CD14-positive monocyte (primary cell): ENCODE data around the gene C2. TPM values are rescaled to one million over a fixed set of nuclear protein-coding genes. Genes with fewer than 3 reads are reported as not detected.

Experiments used
- DNase-seq, 3 donors: peaks; one replicate each; pipeline ENCODE4 v3.0.0-alpha.2; 2011 to 2022
- H2AFZ ChIP-seq: 2 replicates; pipeline ENCODE4 v1.6.0; 2012; ENCODE audit warnings: mild to moderate bottlenecking, low read depth, low read length, inconsistent platforms; ENCODE audit not compliant: insufficient read depth, poor library complexity, severe bottlenecking
- H3K27ac ChIP-seq, 2 donors: 1 replicate in 1 of 2; 2 replicates in 1 of 2; pipeline ENCODE4 v1.5.1; 2012 to 2013; ENCODE audit warnings: low read length in 2 of 2, control low read depth in 1 of 2, inconsistent platforms in 1 of 2, low read depth in 1 of 2, mild to moderate bottlenecking in 1 of 2
- H3K27me3 ChIP-seq, 2 donors: one replicate each; pipeline versions ENCODE4 v1.6.0 to v1.6.1; 2011 to 2013; ENCODE audit warnings: low read length in 2 of 2; ENCODE audit not compliant: control insufficient read depth in 2 of 2, insufficient read depth in 2 of 2
- H3K36me3 ChIP-seq, 2 donors: replicated peaks in 1 of 2; 1 replicate in 1 of 2; 2 replicates in 1 of 2; pipeline versions ENCODE4 v1.5.1 to v1.6.1; 2012 to 2013; ENCODE audit warnings: low read length in 2 of 2, control low read depth in 1 of 2, inconsistent platforms in 1 of 2, mild to moderate bottlenecking in 1 of 2; ENCODE audit not compliant: insufficient read depth in 2 of 2, control insufficient read depth in 1 of 2
- H3K4me1 ChIP-seq, 2 donors: 1 replicate in 1 of 2; 2 replicates in 1 of 2; pipeline versions ENCODE4 v1.5.1 to v1.6.1; 2012 to 2013; ENCODE audit warnings: low read length in 2 of 2, control low read depth in 1 of 2, inconsistent platforms in 1 of 2, mild to moderate bottlenecking in 1 of 2, moderate library complexity in 1 of 2; ENCODE audit not compliant: insufficient read depth in 2 of 2, control insufficient read depth in 1 of 2
- H3K4me2 ChIP-seq: replicated peaks from 2 replicates; pipeline ENCODE3; 2012; ENCODE audit warnings: low read length, moderate library complexity, mild to moderate bottlenecking; ENCODE audit not compliant: poor library complexity, severe bottlenecking; ENCODE audit errors: extremely low read depth
- H3K4me3 ChIP-seq, 3 experiments: fragments of 200-600 bp in 1 of 3; sonication (generic) in 1 of 3; replicated peaks in 1 of 3; 1 replicate in 2 of 3; 2 replicates in 1 of 3; pipeline ENCODE4 v1.5.1; 2011 to 2013; ENCODE audit warnings: low read length in 3 of 3, mild to moderate bottlenecking in 3 of 3, control low read depth in 2 of 3, low read depth in 2 of 3, inconsistent platforms in 1 of 3, moderate library complexity in 1 of 3
- H3K79me2 ChIP-seq: 2 replicates; pipeline ENCODE4 v1.6.0; 2012; ENCODE audit warnings: mild to moderate bottlenecking, control low read depth, inconsistent platforms, low read length, moderate library complexity; ENCODE audit not compliant: insufficient read depth
- H3K9ac ChIP-seq: 2 replicates; pipeline ENCODE4 v1.6.0; 2017; ENCODE audit warnings: low read length, mild to moderate bottlenecking; ENCODE audit not compliant: insufficient read depth, poor library complexity, severe bottlenecking
- H3K9me3 ChIP-seq, 2 donors: replicated peaks in 1 of 2; 1 replicate in 1 of 2; 2 replicates in 1 of 2; pipeline versions ENCODE4 v1.5.1 to v1.6.1; 2012 to 2013; ENCODE audit warnings: low read length in 2 of 2, control low read depth in 1 of 2; ENCODE audit not compliant: control insufficient read depth in 1 of 2, insufficient read depth in 1 of 2
- H4K20me1 ChIP-seq: 2 replicates; pipeline ENCODE4 v1.6.0; 2012; ENCODE audit warnings: mild to moderate bottlenecking, low read length, control low read depth, moderate library complexity; ENCODE audit not compliant: insufficient read depth
- H3K27ac Mint-ChIP-seq, 7 donors: one replicate each; pipeline ENCODE4 v1.8.0; 2020; ENCODE audit warnings: mild to moderate bottlenecking in 7 of 7, mixed read lengths in 7 of 7, moderate library complexity in 6 of 7, inconsistent platforms in 2 of 7
- H3K27me3 Mint-ChIP-seq, 3 donors: one replicate each; pipeline ENCODE4 v1.8.0; 2021 to 2022; ENCODE audit warnings: low read depth in 3 of 3, mild to moderate bottlenecking in 3 of 3, mixed read lengths in 3 of 3, moderate library complexity in 3 of 3, inconsistent platforms in 1 of 3
- H3K36me3 Mint-ChIP-seq, 2 donors: one replicate each; pipeline ENCODE4 v1.8.0; 2020; ENCODE audit warnings: mixed read lengths in 2 of 2, inconsistent platforms in 1 of 2, mild to moderate bottlenecking in 1 of 2
- H3K4me1 Mint-ChIP-seq: one replicate; pipeline ENCODE4 v1.8.0; 2020; ENCODE audit warnings: mild to moderate bottlenecking, mixed read lengths
- H3K4me3 Mint-ChIP-seq, 2 donors: one replicate each; pipeline ENCODE4 v1.8.0; 2020; ENCODE audit warnings: mild to moderate bottlenecking in 2 of 2, mixed read lengths in 2 of 2, moderate library complexity in 1 of 2
- H3K9me3 Mint-ChIP-seq, 7 donors: one replicate each; pipeline ENCODE4 v1.8.0; 2020 to 2022; ENCODE audit warnings: mixed read lengths in 7 of 7, mild to moderate bottlenecking in 6 of 7, moderate library complexity in 6 of 7, inconsistent platforms in 2 of 7
- WGBS: methylation state at CpG from one replicate; pipeline ENCODE4 v1.1.5; 2013; ENCODE audit warnings: missing lambda C conversion rate; ENCODE audit not compliant: insufficient coverage; 5-methylcytosine and 5-hydroxymethylcytosine counted together
- intact Hi-C, 2 donors: fragments of 100-400 bp; cut with micrococcal nuclease; formaldehyde crosslinking; loops; one replicate each; pipeline versions ENCODE4 v1.15.0 to v1.15.1; 2023
- polyA plus RNA-seq, 3 donors: library from polyadenylated mRNA; depleted of rRNA in 1 of 3; unstranded in 2 of 3; stranded (reverse) in 1 of 3; fragments of 300-500 nt in 2 of 3; fragments of >200 nt in 1 of 3; fragmentation: Illumina TruSeq in 2 of 3; gene quantifications; 1 replicate in 2 of 3; 2 replicates in 1 of 3; pipeline ENCODE4 v1.2.3, GENCODE V29; 2012 to 2021
- TF ChIP-seq, protein P1 (sequence below): fragments of 200-600 bp; IDR thresholded peaks from one replicate; pipeline ENCODE4 v1.8.0; 2022; ENCODE audit warnings: antibody characterized with exemption, mild to moderate bottlenecking

C2 gene
- polyA plus RNA-seq, 3 donors: 5.4 to 7.2 (median 6.5) TPM

DNA sequence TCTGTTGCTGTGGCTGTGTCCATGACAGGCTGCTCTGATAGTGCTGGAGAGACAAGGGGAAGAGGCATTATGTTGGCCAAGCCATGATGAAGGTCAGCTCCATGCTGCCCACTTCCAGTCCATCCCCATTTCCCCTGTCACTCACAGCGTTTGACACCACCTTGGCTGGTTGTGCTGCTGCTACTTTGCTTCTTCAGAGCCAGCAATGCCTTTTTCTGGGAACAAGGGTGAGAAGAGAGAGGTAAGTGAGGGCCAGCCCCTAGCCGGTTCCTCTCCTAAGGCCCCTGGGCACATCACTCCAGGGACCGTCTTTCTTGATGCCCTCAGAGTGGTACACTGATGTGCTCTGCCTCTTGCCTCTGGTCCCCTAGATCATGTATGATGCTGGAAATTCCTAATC, 29.3 kb downstream of the C2 start:
- H3K4me2 ChIP-seq: no peak overlapping the region
- DNase-seq: no peak
- H3K79me2 ChIP-seq: peaks cover 26% of the 10 kb centered on the region
- H4K20me1 ChIP-seq: no peaks in the 10 kb centered on the region
- Mint-ChIP-seq H3K27ac (peak overlapping the region in 3 of 7 donors; percentile 32 to 67 (median 55)), H3K36me3 (peaks cover 64 to 70% of the 10 kb centered on the region in 2 donors), H3K9me3 (no peaks in the 10 kb centered on the region), H3K4me1 (peaks cover 26% of the 10 kb centered on the region), H3K27me3 (no peaks in the 10 kb centered on the region), H3K4me3 (no peak overlapping the region)
- intact Hi-C loops: loop anchor here (5.0 to 10.0 kb wide), 4 partner anchors 59 to 412 kb away; partner anchors contain the start of genes ATP6V1G2 (in 1 of the 2), CSNK2B (in 1 of the 2), DDX39B (in 1 of the 2) and EHMT2 (in 1 of the 2)
- H2AFZ ChIP-seq: no peak overlapping the region
- no peaks in the 10 kb centered on the region for H3K27me3 ChIP-seq
- peaks cover 17 to 22% of the 10 kb centered on the region in 2 donors for H3K4me1 ChIP-seq
- TF ChIP-seq, protein P1, sequence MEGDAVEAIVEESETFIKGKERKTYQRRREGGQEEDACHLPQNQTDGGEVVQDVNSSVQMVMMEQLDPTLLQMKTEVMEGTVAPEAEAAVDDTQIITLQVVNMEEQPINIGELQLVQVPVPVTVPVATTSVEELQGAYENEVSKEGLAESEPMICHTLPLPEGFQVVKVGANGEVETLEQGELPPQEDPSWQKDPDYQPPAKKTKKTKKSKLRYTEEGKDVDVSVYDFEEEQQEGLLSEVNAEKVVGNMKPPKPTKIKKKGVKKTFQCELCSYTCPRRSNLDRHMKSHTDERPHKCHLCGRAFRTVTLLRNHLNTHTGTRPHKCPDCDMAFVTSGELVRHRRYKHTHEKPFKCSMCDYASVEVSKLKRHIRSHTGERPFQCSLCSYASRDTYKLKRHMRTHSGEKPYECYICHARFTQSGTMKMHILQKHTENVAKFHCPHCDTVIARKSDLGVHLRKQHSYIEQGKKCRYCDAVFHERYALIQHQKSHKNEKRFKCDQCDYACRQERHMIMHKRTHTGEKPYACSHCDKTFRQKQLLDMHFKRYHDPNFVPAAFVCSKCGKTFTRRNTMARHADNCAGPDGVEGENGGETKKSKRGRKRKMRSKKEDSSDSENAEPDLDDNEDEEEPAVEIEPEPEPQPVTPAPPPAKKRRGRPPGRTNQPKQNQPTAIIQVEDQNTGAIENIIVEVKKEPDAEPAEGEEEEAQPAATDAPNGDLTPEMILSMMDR: no peak
- no CpG with 5 or more reads among the region's 3 CpGs for WGBS
- H3K9ac ChIP-seq: no peak overlapping the region
- H3K36me3 ChIP-seq: peaks cover 64 to 76% of the 10 kb centered on the region in 2 donors
- peak overlapping the region in 1 of 2 donors; percentile 4 for H3K27ac ChIP-seq
- H3K4me3 ChIP-seq: no peak overlapping the region
- no peaks in the 10 kb centered on the region for H3K9me3 ChIP-seq

DNA sequence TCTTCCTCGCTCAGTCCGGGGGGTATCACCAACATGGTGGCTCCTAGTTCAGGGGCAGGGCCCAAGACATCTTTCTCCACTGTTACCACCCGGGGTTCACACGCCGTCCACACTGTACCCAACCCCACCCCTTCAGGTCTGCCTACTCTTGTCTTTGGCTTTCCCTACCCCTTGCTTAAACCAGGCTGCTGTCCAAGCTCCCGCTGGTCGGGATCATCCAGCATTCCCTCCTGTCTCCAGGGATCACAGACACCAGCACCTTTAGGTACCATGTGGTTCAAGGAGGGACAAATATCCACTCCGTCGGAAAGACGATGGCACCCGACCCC, 30.9 kb downstream of the C2 start:
- intact Hi-C loops: loop anchor here (5.0 to 10.0 kb wide), 4 partner anchors 61 to 414 kb away; partner anchors contain the start of genes ATP6V1G2 (in 1 of the 2), CSNK2B (in 1 of the 2), DDX39B (in 1 of the 2) and EHMT2 (in 1 of the 2)
- Mint-ChIP-seq H3K4me3 (peak overlapping the region; percentile 91 to 97), H3K27me3 (no peaks in the 10 kb centered on the region), H3K9me3 (no peaks in the 10 kb centered on the region), H3K27ac (peak overlapping the region; percentile 96 to 99 (median 97)), H3K36me3 (peaks cover 71 to 74% of the 10 kb centered on the region in 2 donors), H3K4me1 (peaks cover 22% of the 10 kb centered on the region)
- H3K79me2 ChIP-seq: peaks cover 26% of the 10 kb centered on the region
- peaks cover 64 to 76% of the 10 kb centered on the region in 2 donors for H3K36me3 ChIP-seq
- no peaks in the 10 kb centered on the region for H3K9me3 ChIP-seq
- H3K4me2 ChIP-seq: peak overlapping the region; percentile 96
- H4K20me1 ChIP-seq: no peaks in the 10 kb centered on the region
- peak overlapping the region; percentile 79 to 99 for H3K27ac ChIP-seq
- peaks cover 17 to 22% of the 10 kb centered on the region in 2 donors for H3K4me1 ChIP-seq
- H3K9ac ChIP-seq: peak overlapping the region; percentile 96
- H2AFZ ChIP-seq: peak overlapping the region; percentile 98
- H3K4me3 ChIP-seq: peak overlapping the region; percentile 91 to 100 (median 93)
- no peaks in the 10 kb centered on the region for H3K27me3 ChIP-seq
- TF ChIP-seq, protein P1: no peak
- WGBS: 11% methylated on average over 9 of the region's 11 CpGs
- no peak for DNase-seq
